IPS DF 6.9 (cell line): ENCODE measurements around the gene ARHGAP21.

Experiments used
- DNase-seq: peaks from one replicate; pipeline ENCODE4 v3.0.0-alpha.2; 2013; ENCODE audit warnings: low read depth, low spot score
- H3K27ac ChIP-seq: one replicate; pipeline ENCODE4 v1.5.1; 2013; ENCODE audit warnings: low read length, control low read depth
- H3K27me3 ChIP-seq: 2 replicates; pipeline ENCODE4 v1.6.1; 2013; ENCODE audit warnings: mild to moderate bottlenecking, low read length; ENCODE audit not compliant: control insufficient read depth, insufficient read depth
- H3K36me3 ChIP-seq: 2 replicates; pipeline ENCODE4 v1.6.1; 2013; ENCODE audit warnings: low read length; ENCODE audit not compliant: control insufficient read depth, insufficient read depth
- H3K4me1 ChIP-seq: 2 replicates; pipeline ENCODE4 v1.6.1; 2013; ENCODE audit warnings: low read length; ENCODE audit not compliant: control insufficient read depth, insufficient read depth
- H3K4me3 ChIP-seq: 2 replicates; pipeline ENCODE4 v1.5.1; 2013; ENCODE audit warnings: mild to moderate bottlenecking, low read length
- H3K9me3 ChIP-seq: 2 replicates; pipeline ENCODE4 v1.6.1; 2013; ENCODE audit warnings: low read length, inconsistent platforms; ENCODE audit not compliant: control insufficient read depth, insufficient read depth
- WGBS: extraction: QIAGEN DNeasy Blood & Tissue Kit; methylation state at CpG from one replicate; pipeline ENCODE4 v1.1.7; 2013; ENCODE audit warnings: mixed read lengths, missing lambda C conversion rate; ENCODE audit not compliant: insufficient read length, insufficient coverage; 5-methylcytosine and 5-hydroxymethylcytosine counted together

ARHGAP21 gene

DNA sequence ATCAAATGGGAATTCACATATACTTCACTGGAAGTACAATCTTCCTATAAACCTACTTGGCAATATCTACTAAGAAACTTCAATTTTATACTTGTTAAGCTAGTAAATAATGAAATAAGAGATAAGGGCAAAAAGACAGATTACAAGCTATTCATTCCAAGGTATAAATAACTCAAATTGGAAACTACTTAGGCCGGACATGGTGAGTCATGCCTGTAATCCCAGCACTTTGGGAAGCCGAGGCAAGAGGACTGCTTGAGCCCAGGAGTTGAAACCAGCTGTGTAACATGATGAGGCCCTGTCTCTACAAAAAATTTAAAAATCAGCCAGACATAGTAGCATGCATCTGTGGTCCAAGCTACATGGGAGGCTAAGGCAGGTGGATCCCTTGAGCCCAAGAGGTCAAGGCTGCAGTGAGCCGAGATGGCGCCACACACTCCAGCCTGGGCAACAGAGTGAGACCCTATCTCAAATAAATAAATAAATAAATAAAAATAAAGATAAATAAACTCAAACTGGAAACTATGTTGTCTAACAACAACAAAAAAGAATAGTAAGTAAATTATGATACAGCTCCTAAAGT lies 37.6 kb downstream of the ARHGAP21 start:
- no peaks in the 10 kb centered on the region for H3K36me3 ChIP-seq
- no peak for DNase-seq
- no peaks in the 10 kb centered on the region for H3K9me3 ChIP-seq
- no peaks in the 10 kb centered on the region for H3K4me1 ChIP-seq
- H3K27ac ChIP-seq = no peak overlapping the region
- no peaks in the 10 kb centered on the region for H3K27me3 ChIP-seq
- H3K4me3 ChIP-seq = no peak overlapping the region
- no CpG with 5 or more reads among the region's 4 CpGs for WGBS

DNA sequence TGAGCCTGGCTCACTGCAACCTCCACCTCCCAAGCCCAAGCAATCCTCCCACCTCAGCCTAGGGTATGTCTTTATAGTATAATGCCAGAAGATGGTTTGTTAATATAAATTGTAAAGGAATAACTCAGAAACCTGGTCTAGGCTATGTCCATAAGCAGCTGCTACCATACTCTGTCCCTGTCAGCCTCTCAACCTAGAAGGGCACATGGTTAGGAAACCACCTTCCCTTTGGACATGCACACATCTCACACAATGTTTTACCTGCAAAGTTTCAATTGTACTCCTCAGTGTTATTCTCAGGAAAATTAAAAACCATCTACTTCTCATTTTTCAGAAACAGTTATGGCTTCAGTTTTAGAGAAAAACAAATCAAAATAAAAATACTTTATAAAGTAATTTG lies 40.1 kb downstream of the ARHGAP21 start:
- Histone ChIP-seq H3K9me3 (no peaks in the 10 kb centered on the region), H3K27me3 (no peaks in the 10 kb centered on the region), H3K36me3 (no peaks in the 10 kb centered on the region), H3K27ac (no peak overlapping the region), H3K4me1 (no peaks in the 10 kb centered on the region), H3K4me3 (no peak overlapping the region)
- DNase-seq = no peak

DNA sequence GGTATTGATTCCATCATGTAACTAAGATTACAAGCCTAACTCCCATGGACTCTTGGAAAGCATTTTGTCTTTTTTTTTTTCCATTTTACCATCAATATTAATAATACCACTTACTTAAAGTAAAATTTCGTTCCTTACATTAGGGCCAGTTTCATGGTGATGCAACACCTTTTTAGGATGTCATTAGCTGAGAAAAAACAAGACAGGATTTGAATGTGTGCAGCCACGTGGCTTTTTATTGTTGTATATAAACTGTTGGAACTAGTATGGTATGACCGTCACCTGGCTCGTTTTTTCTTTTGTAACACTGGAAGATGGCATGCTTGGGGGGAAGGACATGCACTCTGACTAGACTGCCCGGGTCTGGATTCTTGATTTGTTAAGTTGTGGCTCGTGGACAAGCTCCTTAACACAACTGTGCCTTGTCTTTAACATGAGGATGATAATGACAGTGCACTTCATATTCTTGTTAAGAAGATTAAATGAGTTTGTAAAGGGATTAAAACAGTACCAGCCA lies 42.1 kb downstream of the ARHGAP21 start:
- H3K36me3 ChIP-seq = no peaks in the 10 kb centered on the region
- DNase-seq = no peak
- no peaks in the 10 kb centered on the region for H3K27me3 ChIP-seq
- no peak overlapping the region for H3K4me3 ChIP-seq
- no peaks in the 10 kb centered on the region for H3K4me1 ChIP-seq
- H3K9me3 ChIP-seq = no peaks in the 10 kb centered on the region
- no peak overlapping the region for H3K27ac ChIP-seq
- WGBS = no CpG with 5 or more reads among the region's 6 CpGs

DNA sequence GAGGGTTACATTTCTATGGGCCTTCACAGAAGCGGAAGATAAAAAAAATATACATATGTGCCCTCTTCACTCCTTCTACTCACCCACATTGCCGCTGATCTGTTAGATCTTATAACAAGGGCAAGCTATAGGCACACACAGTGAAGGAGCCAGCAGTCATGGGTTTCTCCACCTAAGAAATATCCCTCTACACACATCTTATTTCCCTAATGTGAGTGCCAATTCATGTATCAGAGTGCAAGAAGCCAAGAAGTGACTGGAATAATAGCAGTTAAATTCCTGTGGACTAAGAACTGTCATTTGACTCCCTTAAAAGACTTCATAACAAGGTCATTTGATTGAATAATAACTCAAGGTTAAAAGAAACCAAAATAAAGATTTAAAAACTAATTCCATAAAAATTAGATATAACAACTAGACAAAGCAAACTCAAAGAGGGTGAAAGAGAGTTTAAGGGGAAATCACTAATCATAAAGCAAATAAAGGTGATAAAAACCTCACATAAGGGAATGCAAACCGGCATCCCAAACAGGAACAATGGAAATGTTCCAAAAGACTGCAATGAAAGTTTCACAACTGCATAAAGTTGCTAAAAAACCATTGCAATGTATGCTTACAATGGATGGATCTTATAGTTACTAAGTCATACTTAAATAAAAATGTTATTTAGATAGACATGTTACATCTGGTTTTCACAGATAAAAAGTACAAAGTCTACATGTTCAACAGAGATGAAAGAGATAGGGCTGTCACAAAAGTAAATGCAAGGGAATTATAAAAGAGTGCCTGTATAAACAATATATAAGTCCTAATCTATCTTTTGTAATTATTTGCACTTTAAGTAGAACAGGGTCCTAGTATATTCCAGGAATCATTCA lies 42.8 kb downstream of the ARHGAP21 start:
- Histone ChIP-seq H3K4me3 (no peak overlapping the region), H3K4me1 (no peaks in the 10 kb centered on the region), H3K9me3 (no peaks in the 10 kb centered on the region), H3K36me3 (no peaks in the 10 kb centered on the region), H3K27ac (no peak overlapping the region), H3K27me3 (no peaks in the 10 kb centered on the region)
- WGBS = no CpG with 5 or more reads among the region's 3 CpGs
- no peak for DNase-seq

DNA sequence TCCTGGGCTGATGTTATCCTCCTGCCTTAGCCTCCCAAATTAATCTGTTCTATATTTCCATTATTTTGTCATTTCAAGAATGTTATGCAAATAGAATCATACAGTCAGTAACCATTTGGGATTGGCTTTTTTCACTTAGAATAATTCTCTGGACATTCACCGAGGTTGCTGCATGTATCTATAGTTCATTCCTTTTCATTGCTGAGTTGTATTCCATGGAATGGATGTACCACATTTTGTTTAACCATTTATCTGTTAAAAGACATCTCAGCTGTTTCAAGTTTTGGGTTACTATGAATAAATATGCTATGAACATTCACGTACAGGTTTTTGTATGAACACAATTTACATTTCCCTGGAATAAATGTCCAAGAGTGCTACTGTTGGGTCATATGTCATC lies 44.9 kb downstream of the ARHGAP21 start:
- DNase-seq = no peak
- Histone ChIP-seq H3K4me3 (no peak overlapping the region), H3K27ac (no peak overlapping the region), H3K27me3 (no peaks in the 10 kb centered on the region), H3K36me3 (no peaks in the 10 kb centered on the region), H3K4me1 (no peaks in the 10 kb centered on the region), H3K9me3 (no peaks in the 10 kb centered on the region)
- WGBS = no CpG with 5 or more reads among the region's 2 CpGs

DNA sequence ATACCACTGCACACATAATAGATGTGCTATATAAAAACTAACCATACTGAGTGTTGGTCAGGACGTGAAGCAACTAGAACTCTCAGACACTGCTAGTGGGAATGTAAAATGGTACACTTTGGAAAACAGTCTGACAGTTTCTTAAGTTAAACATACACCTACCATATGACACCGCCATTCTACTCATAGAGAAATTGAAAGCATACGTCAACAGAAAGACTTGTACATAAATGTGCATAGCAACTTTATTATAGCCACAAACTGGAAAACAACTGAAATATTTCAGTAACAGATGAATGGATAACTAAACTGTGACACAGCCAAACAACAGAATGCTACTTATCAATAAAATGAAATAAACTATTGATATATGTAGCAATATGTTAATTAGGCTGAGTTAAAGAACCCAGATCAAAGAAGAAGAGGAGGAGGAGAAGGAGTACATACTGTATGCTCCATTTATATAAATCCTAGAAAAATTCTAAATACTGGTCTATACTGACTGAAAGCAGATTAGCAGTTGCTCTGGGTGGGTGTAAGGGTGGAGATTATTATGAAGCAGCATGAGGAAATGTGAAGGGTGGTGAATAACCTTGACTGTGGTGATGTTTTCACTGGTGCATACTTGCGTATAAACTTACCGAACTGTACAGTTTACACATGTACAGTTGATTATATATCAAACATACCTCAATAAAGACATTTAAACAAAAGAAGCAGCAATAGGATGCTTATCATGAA lies 48.6 kb downstream of the ARHGAP21 start:
- H3K27me3 ChIP-seq = no peaks in the 10 kb centered on the region
- no peaks in the 10 kb centered on the region for H3K9me3 ChIP-seq
- H3K27ac ChIP-seq = no peak overlapping the region
- no peaks in the 10 kb centered on the region for H3K36me3 ChIP-seq
- H3K4me1 ChIP-seq = no peaks in the 10 kb centered on the region
- H3K4me3 ChIP-seq = no peak overlapping the region
- DNase-seq = no peak
- whole genome bisulfite sequencing = no CpG with 5 or more reads among the region's 5 CpGs

DNA sequence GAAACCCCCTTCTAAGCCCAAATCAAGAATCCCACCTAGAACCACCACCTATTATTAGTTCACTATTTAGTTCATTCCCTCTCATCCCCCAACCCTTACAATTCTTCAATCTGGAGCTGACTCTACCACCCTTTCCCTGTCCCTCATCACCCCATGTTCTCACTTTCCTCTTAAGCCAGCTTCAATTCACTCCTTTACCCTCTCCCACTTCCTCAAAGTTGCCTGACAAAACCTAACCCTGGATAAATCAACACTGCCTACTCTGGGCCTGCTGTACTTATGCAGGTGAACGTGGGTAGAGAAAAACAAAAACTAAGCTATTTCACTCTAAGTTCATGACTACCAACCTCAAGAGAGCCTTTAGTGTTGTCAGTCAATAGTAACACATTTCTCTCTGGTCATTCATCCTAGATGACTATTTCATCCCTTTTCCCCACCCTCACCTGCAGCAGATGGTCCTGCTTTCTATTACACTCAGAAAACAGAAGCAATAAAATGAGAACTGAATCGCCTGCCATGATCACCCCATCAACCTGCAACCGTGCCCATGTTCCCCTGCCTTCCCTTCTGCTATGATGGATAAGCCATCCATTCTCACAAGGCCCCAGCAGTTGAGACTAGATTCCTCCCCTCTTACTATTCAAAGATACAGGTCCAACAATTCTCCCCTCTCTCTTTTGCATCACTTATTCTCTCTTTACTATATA lies 52.6 kb downstream of the ARHGAP21 start:
- H3K36me3 ChIP-seq = no peaks in the 10 kb centered on the region
- H3K4me3 ChIP-seq = no peak overlapping the region
- no peak overlapping the region for H3K27ac ChIP-seq
- WGBS = no CpG with 5 or more reads among the region's 3 CpGs
- H3K4me1 ChIP-seq = no peaks in the 10 kb centered on the region
- H3K27me3 ChIP-seq = no peaks in the 10 kb centered on the region
- H3K9me3 ChIP-seq = no peaks in the 10 kb centered on the region
- no peak for DNase-seq

DNA sequence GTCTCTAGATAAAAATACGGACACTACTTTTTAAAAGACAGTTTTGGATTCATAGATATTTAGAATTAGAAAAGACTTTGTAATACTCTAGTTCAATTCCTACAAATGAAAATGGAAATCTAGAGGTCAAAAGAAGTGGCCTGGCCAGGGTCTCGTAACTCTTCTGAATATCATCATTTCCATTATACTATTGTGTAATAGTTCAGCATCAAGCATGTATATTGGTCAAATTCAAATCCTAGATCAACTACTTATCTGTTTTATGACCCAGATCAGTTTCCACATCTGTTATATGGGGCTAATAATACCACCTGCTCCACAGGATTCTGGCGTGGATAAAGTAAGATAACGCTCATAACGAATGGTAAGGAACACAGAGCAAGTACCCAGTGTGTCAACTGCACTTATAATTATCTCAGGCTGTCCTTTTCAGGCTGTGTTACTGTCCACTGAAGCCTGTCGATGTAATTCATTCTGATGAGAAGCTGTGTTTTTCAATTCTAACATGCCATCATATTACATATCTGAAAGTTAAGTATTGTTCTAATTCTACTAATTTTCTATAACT lies 54.3 kb downstream of the ARHGAP21 start:
- no peaks in the 10 kb centered on the region for H3K9me3 ChIP-seq
- no peaks in the 10 kb centered on the region for H3K27me3 ChIP-seq
- no peaks in the 10 kb centered on the region for H3K36me3 ChIP-seq
- no peak overlapping the region for H3K4me3 ChIP-seq
- DNase-seq = no peak
- no peak overlapping the region for H3K27ac ChIP-seq
- no CpG with 5 or more reads among the region's 6 CpGs for WGBS
- H3K4me1 ChIP-seq = no peaks in the 10 kb centered on the region

DNA sequence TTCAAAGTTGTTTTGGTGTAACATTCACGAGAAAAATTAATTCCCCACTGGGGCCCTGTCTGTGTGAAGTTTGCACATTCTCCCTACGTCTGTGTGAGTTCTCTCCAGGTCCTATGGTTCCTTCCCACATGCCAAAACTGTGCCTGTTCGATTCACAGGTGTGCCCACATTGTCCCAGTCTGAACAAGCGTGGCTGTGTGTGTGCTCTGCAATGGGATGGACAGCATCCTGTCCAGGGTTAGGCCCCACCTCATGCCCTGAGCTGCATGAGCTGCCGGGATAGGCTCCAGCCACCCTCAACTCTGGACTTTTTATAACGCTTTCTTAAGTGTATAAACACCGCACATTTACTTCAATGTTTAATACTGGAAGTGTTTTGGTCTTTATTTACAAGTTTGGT lies 55.4 kb downstream of the ARHGAP21 start:
- no peak overlapping the region for H3K4me3 ChIP-seq
- H3K4me1 ChIP-seq = no peaks in the 10 kb centered on the region
- no peak for DNase-seq
- no CpG with 5 or more reads among the region's 7 CpGs for WGBS
- H3K27ac ChIP-seq = no peak overlapping the region
- H3K9me3 ChIP-seq = no peaks in the 10 kb centered on the region
- H3K36me3 ChIP-seq = no peaks in the 10 kb centered on the region
- no peaks in the 10 kb centered on the region for H3K27me3 ChIP-seq

DNA sequence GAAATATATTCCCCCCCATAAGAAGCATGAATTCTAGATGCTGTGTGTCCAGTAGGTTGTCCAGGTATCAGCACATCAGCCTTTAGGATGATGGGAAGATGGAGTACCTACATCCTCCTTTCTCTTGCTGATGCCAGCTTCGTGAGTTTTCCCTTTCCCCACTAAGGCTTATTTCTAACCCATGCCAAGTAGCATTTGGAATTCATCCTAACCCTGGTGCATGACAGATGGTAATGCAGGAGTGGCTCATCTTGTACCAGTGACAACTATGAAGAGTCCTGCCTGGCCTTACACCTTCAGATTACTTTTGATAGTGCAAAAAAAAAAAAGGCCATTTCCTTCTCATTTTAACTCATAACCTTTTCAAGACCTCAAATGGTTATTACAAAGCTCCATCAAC lies 58.7 kb downstream of the ARHGAP21 start:
- H3K4me3 ChIP-seq = no peak overlapping the region

More for the DNA sequence above, 58.7 kb downstream of the ARHGAP21 start:
- DNase-seq = no peak
- no peaks in the 10 kb centered on the region for H3K27me3 ChIP-seq
- WGBS = no CpG with 5 or more reads among the region's 1 CpG
- H3K4me1 ChIP-seq = no peaks in the 10 kb centered on the region
- no peak overlapping the region for H3K27ac ChIP-seq
- H3K36me3 ChIP-seq = no peaks in the 10 kb centered on the region
- no peaks in the 10 kb centered on the region for H3K9me3 ChIP-seq
